GM12891 (cell line): ENCODE data around the gene SERPINH1.

Experiments used
- DNase-seq: peaks from one replicate; pipeline ENCODE4 v3.0.0; 2011; ENCODE audit warnings: low spot score; ENCODE audit not compliant: insufficient read length
- FAIRE-seq: peaks from 2 replicates; lab custom pipeline; 2011; peaks lifted over from hg19 to GRCh38; lab: Jason Lieb, UNC
- PAX5 ChIP-seq: IDR thresholded peaks from 2 replicates; pipeline ENCODE4 v1.6.1; 2011; ENCODE audit warnings: low read length, moderate library complexity, mild to moderate bottlenecking; ENCODE audit not compliant: insufficient read depth, severe bottlenecking
- POLR2A ChIP-seq: IDR thresholded peaks from 2 replicates; pipeline ENCODE4 v1.6.1; 2011; ENCODE audit warnings: low read depth, low read length, control low read depth
- POLR2AphosphoS5 ChIP-seq: IDR thresholded peaks from 2 replicates; pipeline ENCODE4 v1.6.1; 2011; ENCODE audit warnings: low read depth, low read length, control low read depth
- POU2F2 ChIP-seq: IDR thresholded peaks from 2 replicates; pipeline ENCODE4 v1.6.1; 2011; ENCODE audit warnings: low read depth, mild to moderate bottlenecking, control low read depth, low read length, moderate library complexity
- SPI1 ChIP-seq: IDR thresholded peaks from 2 replicates; pipeline ENCODE4 v1.6.1; 2011; ENCODE audit warnings: low read depth, low read length, control low read depth
- TAF1 ChIP-seq: IDR thresholded peaks from 2 replicates; pipeline ENCODE4 v1.6.1; 2011; ENCODE audit warnings: low read depth, low read length, control low read depth

The SERPINH1 gene

DNA sequence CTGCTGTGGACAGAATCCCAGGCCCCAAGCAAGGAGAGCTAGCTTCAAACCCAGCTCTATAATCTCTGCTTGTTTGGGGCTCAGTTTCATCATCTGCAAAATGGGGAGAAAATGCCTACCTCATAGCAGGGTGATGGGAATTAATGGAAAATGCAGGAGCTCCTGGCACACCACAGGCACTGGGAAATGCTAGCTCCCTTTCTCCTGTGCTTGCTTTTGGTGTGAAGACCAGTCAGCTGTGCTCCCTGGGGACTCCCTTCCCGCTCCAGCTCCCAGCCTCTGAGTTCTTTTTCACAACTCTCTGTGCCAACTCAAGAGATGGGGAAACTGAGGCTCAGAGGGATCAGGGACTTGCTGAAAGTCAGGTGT, 8.2 kb upstream of the SERPINH1 start:
- DNase-seq, result no peak
- TF ChIP-seq POU2F2 (no peak), SPI1 (no peak), POLR2AphosphoS5 (no peak), POLR2A (no peak), PAX5 (no peak), TAF1 (no peak)
- no peak for FAIRE-seq

GRCh38 chr11:75554258-75555022, 7.6 kb upstream of the SERPINH1 start:
- DNase-seq, result no peak
- no peak for FAIRE-seq
- TF ChIP-seq POLR2A, result no peak
- TF ChIP-seq POU2F2, result no peak
- no peak for TF ChIP-seq PAX5
- TF ChIP-seq SPI1, result no peak
- TF ChIP-seq POLR2AphosphoS5, result no peak
- TF ChIP-seq TAF1, result no peak

DNA sequence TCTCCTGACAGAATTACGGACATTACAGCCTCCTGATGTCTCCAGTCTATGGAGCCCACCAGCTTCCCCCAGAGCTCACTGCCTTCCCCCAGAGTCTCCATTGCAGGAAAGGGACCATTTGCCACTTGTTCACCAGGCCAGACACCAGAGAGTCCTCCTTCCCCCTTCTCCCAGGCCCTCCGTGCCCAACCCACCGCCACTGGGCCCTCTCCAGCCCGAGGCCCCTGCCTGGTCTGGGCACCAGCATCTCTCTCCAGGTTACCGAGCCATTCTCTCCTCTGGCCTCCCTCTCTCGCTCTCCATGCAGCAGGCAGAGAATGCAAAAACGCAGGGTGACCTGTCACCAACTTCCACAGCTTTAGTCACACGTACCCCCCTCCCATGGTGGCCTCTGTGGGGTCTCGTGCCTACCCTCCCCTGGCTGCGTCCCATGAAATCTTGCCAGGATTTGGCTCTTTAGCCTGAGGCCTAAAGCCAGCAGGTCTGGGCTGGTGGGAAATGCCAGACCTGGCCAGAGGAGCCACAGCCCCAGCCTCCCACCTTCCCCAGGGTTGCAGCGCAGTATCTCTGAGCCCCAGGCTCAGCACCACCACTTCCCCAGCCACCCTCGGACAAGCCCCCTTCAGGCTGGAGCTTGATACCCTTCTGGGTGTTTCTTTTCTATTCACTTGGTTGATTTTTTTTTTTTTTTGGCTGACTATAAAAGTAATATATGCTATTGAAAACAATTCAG, 6.8 kb upstream of the SERPINH1 start:
- DNase-seq, result no peak
- TF ChIP-seq TAF1 (no peak), POLR2A (no peak), POU2F2 (no peak), SPI1 (no peak), POLR2AphosphoS5 (no peak), PAX5 (no peak)
- no peak for FAIRE-seq

DNA sequence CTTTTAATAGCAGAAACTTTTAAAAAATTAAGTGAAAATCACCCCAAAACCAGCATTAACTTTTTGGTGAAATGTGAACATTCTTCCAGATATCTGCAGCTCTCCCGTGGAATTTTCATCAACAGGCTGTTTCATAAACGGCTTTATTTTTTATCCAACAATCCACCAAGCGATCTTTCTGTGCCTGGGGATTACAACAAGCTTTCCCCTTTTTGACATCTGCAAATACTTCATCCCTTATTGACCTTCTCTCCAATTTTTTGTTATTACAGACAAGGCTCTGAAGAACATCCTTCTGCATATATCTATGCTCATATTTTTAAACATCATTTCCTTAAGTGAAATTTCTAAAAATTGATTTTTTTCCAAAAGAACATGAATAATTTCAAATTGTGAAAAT, 5.8 kb upstream of the SERPINH1 start:
- DNase-seq, result no peak
- no peak for FAIRE-seq
- TF ChIP-seq POU2F2 (no peak), POLR2A (no peak), SPI1 (no peak), POLR2AphosphoS5 (no peak), TAF1 (no peak), PAX5 (no peak)

GRCh38 chr11:75557666-75558494, 4.2 kb upstream of the SERPINH1 start:
- FAIRE-seq (no peak), DNase-seq (no peak)
- TF ChIP-seq PAX5, result no peak
- no peak for TF ChIP-seq POLR2AphosphoS5
- no peak for TF ChIP-seq SPI1
- TF ChIP-seq POLR2A, result no peak
- TF ChIP-seq TAF1, result no peak

DNA sequence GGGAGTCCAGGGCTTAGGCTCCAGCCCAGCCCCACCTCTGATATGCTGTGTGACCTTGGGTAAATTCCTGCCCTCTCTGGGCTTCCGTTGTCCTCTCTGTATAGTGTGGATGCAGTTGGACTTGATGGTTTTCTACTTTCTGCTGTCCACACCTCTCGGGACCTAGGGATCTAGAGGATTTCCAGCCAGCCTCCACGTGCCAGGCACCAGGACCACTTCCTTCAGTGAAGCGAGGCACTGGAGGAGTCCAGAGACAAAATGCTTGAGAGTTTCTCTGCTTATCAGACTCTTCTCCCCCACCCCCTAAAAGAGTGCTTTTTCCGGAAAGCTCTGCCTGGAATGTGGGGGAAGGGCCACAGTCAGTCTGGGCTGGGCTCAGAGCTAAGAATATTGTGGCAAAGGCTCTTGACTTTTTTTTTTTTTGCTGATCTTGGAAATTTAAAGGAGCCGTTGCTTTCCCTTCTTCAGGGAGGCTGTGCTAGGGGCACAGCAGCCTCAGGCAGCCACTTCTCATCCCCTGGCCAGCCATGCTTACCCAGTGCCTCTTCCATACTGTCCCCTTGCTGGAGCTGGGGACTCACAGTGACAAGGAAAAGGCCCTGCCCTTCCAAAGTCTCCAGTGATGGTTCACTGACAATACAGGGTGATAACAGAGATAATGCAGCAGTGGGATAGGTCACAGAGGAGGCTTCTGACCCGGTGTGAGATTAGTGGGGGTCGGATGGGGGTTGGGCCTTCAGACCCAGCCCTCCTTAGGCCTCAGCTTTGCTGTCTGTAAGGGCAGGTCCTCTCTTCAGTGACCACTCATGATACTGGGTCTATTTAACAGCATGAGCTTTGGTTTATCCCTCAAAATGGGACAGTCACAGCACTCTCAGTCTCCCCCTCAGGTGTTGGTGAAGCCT, 2.9 kb upstream of the SERPINH1 start:
- FAIRE-seq, result no peak
- no peak for DNase-seq
- no peak for TF ChIP-seq TAF1
- no peak for TF ChIP-seq SPI1
- no peak for TF ChIP-seq POLR2A
- TF ChIP-seq PAX5, result no peak
- TF ChIP-seq POU2F2, result no peak
- no peak for TF ChIP-seq POLR2AphosphoS5

DNA sequence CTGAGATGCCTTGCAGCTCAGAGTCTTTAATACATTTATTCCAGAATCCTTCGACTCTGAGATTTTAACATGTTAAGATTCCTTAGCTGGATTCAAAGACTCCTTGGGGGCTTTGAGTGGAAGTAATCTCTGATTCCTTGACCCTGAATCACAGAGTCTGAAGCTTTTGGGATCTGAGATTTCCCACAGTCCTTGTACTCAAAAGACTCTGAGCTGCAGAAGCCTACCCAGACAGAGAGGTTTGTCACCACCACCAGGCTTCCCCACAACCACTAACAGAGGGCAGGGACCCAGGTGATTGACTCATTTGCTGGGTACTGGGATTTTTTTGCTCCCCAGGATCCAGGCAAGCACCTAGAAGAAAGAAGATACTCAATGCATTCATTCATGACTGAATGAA, 1.4 kb upstream of the SERPINH1 start:
- no peak for TF ChIP-seq POLR2AphosphoS5
- TF ChIP-seq SPI1, result no peak
- no peak for TF ChIP-seq PAX5
- TF ChIP-seq POU2F2, result no peak
- no peak for TF ChIP-seq POLR2A
- FAIRE-seq (no peak), DNase-seq (no peak)

DNA sequence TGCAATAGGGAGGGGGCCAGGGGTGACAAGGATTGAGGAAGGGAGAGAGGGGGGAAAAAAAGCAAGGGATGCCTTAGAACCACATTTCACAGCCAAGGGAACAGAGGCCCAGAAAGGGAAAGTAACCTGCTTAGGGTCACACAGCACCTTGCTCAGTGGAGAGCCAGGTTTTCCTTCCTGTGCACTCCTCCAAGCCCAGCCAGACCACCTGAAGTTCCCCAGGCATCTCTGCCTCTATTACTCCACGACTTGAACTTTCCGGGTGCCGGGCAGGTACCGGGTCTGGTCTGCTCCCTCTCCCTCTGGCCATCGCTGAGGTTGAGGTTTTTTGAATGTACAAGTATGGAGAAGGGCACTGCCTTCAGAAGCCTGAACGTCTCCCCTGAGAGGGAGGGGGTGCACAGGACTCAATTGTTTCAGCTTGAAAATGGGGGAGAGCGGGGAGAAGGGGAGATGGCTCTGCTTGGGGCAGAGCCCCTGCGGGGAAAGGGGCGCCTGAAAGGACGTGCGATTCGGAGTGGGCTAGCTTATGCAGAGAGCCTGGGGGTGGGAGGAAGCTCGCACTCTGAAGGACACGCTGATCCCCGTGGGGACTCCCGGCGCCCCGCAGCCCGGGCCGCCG, 516 bp upstream of the SERPINH1 start:
- DNase-seq (no peak), FAIRE-seq (no peak)
- TF ChIP-seq PAX5, result no peak
- TF ChIP-seq POLR2AphosphoS5, result no peak
- TF ChIP-seq POU2F2, result no peak
- TF ChIP-seq SPI1, result no peak
- no peak for TF ChIP-seq TAF1
- TF ChIP-seq POLR2A, result no peak
